Ovary (tissue), 9 donors: ENCODE measurements around the gene MORF4L1. TPM values are rescaled to one million over a fixed set of nuclear protein-coding genes. Genes with fewer than 3 reads are reported as not detected.
A peak's percentile ranks its signal among the peaks of the same experiment; 100 is the strongest.
"Not testable (repeated sequence)": the region's sequence is repeated elsewhere in the genome, so short reads cannot be mapped to it uniquely, and the experiment has no call there.

Experiments
- DNase-seq, 5 donors: peaks; one replicate each; pipeline ENCODE4 v3.0.0-alpha.2; 2019 to 2020
- H3K27ac ChIP-seq, 2 donors: fragments of 200-600 bp; one replicate each; pipeline versions ENCODE4 v1.5.1 to v1.8.0; 2019 to 2022
- H3K27me3 ChIP-seq: fragments of 200-600 bp; one replicate; pipeline ENCODE4 v1.8.0; 2022
- H3K36me3 ChIP-seq: fragments of 200-600 bp; sonication (generic); one replicate; pipeline ENCODE4 v1.5.1; 2019
- H3K4me1 ChIP-seq: one replicate; pipeline ENCODE4 v1.8.1; 2013; ENCODE audit warnings: mild to moderate bottlenecking, moderate library complexity; ENCODE audit not compliant: insufficient read depth
- H3K4me3 ChIP-seq: fragments of 200-600 bp; sonication (generic); one replicate; pipeline ENCODE4 v1.5.1; 2017
- H3K9me3 ChIP-seq, 2 donors: fragments of 200-600 bp in 1 of 2; sonication (generic) in 1 of 2; one replicate each; pipeline versions ENCODE4 v1.5.1 to v1.8.1; 2013 to 2019; ENCODE audit warnings: mild to moderate bottlenecking in 1 of 2, moderate library complexity in 1 of 2
- CTCF ChIP-seq, 3 donors: fragments of 450-650 bp in 2 of 3; fragments of 200-600 bp in 1 of 3; IDR thresholded peaks; one replicate each; pipeline versions ENCODE4 v1.5.1 to v1.8.0; 2016 to 2022; ENCODE audit warnings: antibody characterized with exemption in 3 of 3, mild to moderate bottlenecking in 1 of 3
- EP300 ChIP-seq: sonication (generic); formaldehyde crosslinking; IDR thresholded peaks from one replicate; pipeline ENCODE4 v1.6.1; 2017; ENCODE audit warnings: antibody characterized with exemption
- POLR2A ChIP-seq: fragments of 450-650 bp; IDR thresholded peaks from one replicate; pipeline ENCODE4 v1.6.1; 2017; ENCODE audit warnings: antibody characterized with exemption, mild to moderate bottlenecking, moderate library complexity
- WGBS, 3 donors: extraction: QIAGEN DNeasy Blood & Tissue Kit in 1 of 3; methylation state at CpG; one replicate each; pipeline versions ENCODE4 v1.1.5 to v1.1.7; 2013 to 2017; 5-methylcytosine and 5-hydroxymethylcytosine counted together
- intact Hi-C, 4 donors: fragments of 100-400 bp; cut with DNase I; formaldehyde crosslinking; loops; one replicate each; pipeline versions ENCODE4 v1.11.0 to v1.15.1; 2022 to 2023
- polyA plus RNA-seq, 2 donors: library from polyadenylated mRNA; stranded (reverse); fragments of 200-250 nt in 1 of 2; fragments of 350-450 nt in 1 of 2; fragmentation: Illumina TruSeq in 1 of 2; extraction: RNeasy Lipid Tissue Mini Kit (QIAGEN cat#74804) in 1 of 2; gene quantifications; one replicate each; pipeline ENCODE4 v1.2.3, GENCODE V29; 2013 to 2014
- total RNA-seq, 7 donors: library from RNA; depleted of rRNA in 2 of 7; stranded (reverse); fragments of >200 nt in 2 of 7; fragmentation: NEBNext Ultra II Directional in 3 of 7; extraction: Animal tissue kit (Norgen Biotek cat#: 25700) in 3 of 7; gene quantifications; one replicate each; pipeline versions ENCODE4 v1.1.0 to v1.2.4, GENCODE V29; 2016 to 2023
- donor health status: DM: no; HTN: no; CAD: no; lungs with moderate emphysema.
- donor health status: DM: no; HTN: no; CAD: no.
- donor health status: Bipolar disorder and iron deficiency.
- donor health status: DM: yes; HTN: yes; CAD: no.
- donor health status: DM: no; HTN: no; CAD: no.
- donor health status: DM: yes; HTN: yes; CAD: no.

Gene MORF4L1
- total and polyA plus RNA-seq, 9 donors = 210 to 772 (median 346) TPM

GRCh38 chr15:78925076-78925624 is 52.5 kb downstream of the MORF4L1 start:
- DNase-seq = peak in 1 of 5 donors; percentile 36
- H3K4me3 ChIP-seq = no peak overlapping the region
- TF ChIP-seq CTCF (IDR thresholded peaks at IDR 0.05) (no peak), EP300 (no peak), POLR2A (no peak)
- H3K4me1 ChIP-seq = no peaks in the 10 kb centered on the region
- WGBS, 3 donors = 60 to 73% (median 62%) methylated on average over 9 to 10 of the region's 10 CpGs
- H3K36me3 ChIP-seq = no peaks in the 10 kb centered on the region
- H3K27me3 ChIP-seq = no peaks in the 10 kb centered on the region
- intact Hi-C loops = no loop called here
- H3K27ac ChIP-seq = no peak overlapping the region
- H3K9me3 ChIP-seq = no peaks in the 10 kb centered on the region

GRCh38 chr15:78925956-78926743 is 53.5 kb downstream of the MORF4L1 start:
- intact Hi-C loops = no loop called here
- DNase-seq = peak in 1 of 5 donors; percentile 26
- WGBS, 3 donors = 84 to 96% (median 87%) methylated on average over 4 to 5 of the region's 5 CpGs
- no peaks in the 10 kb centered on the region for H3K36me3 ChIP-seq
- H3K4me1 ChIP-seq = no peaks in the 10 kb centered on the region
- no peaks in the 10 kb centered on the region for H3K27me3 ChIP-seq
- no peak overlapping the region for H3K4me3 ChIP-seq
- no peaks in the 10 kb centered on the region for H3K9me3 ChIP-seq
- no peak overlapping the region for H3K27ac ChIP-seq
- TF ChIP-seq EP300 (no peak), POLR2A (no peak), CTCF (IDR thresholded peaks at IDR 0.05) (no peak)

- Histone ChIP-seq H3K27ac (no peak overlapping the region), H3K4me1 (no peaks in the 10 kb centered on the region), H3K27me3 (no peaks in the 10 kb centered on the region), H3K4me3 (no peak overlapping the region), H3K9me3 (no peaks in the 10 kb centered on the region), H3K36me3 (no peaks in the 10 kb centered on the region)
- peak in 1 of 5 donors; percentile 38 for DNase-seq
- 85 to 87% (median 87%) methylated on average over 17 of the region's 17 CpGs for WGBS, 3 donors
- TF ChIP-seq EP300 (no peak), CTCF (IDR thresholded peaks at IDR 0.05) (no peak)
- intact Hi-C loops = no loop called here
These were observed 54.5 kb downstream of the MORF4L1 start for GRCh38 chr15:78927077-78927790.

GRCh38 chr15:78928176-78928575 is 55.5 kb downstream of the MORF4L1 start:
- H3K36me3 ChIP-seq, H3K27ac ChIP-seq, H3K9me3 ChIP-seq, H3K4me1 ChIP-seq, intact Hi-C loops, H3K27me3 ChIP-seq, H3K4me3 ChIP-seq: not testable (repeated sequence)
- 90 to 95% (median 94%) methylated on average over 13 to 14 of the region's 14 CpGs for WGBS, 3 donors
- peak in 1 of 5 donors; percentile 27 for DNase-seq
